Activated CD8-positive, alpha-beta memory T cell treated with anti-CD3 and anti-CD28 coated beads for 48 hours (primary cell): ENCODE measurements around the gene NRG2.

Experiments used
- DNase-seq, 3 experiments: peaks; one replicate each; pipeline ENCODE4 v3.0.0-alpha.2; 2020; ENCODE audit warnings: low read depth in 2 of 3, low spot score in 2 of 3

The NRG2 gene

GRCh38 chr5:139843991-139844390 is 199.1 kb downstream of the NRG2 start:
- DNase-seq: no peak

DNA sequence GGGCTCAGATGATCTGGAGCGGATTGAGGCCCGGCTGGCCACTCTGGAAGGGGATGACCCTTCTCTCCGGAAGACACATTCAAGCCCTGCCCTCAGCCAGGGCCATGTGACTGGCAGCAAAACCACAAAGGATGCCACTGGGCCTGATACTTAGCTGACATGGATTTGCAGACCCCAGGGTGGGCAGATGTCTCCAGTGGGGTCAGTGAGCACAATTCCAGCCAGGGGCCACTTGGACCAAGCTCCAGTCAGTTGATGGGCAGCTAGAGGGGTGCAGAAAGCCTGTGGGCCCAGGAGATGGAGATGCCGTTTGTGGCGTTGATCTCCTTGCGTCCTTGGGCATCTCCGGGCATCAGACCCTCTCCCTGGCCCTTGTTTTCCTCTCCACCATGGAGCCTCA is 200.8 kb downstream of the NRG2 start:
- no peak for DNase-seq

- no peak for DNase-seq
These were observed 201.6 kb downstream of the NRG2 start for GRCh38 chr5:139841549-139841948.

DNA sequence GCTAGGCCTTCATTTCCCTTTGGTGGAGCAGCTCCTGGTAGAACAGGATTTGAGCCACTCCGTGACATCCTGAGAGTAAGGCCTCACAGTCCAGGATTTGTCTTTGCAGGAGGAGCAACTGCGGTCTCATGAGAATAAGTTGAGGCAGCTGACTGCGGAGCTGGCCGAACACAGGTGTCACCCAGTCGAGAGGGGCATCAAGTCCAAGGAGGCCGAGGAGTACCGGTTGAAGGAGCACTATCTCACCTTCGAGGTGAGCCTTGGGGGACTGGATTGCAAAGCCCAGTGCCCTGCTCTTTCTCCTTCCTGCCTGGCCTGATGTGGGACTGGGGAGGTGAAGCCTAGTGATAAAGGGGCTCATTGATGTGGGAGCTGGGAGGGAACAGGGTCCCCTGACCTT is 203.2 kb downstream of the NRG2 start:
- DNase-seq: no peak

GRCh38 chr5:139839232-139839815 is 203.8 kb downstream of the NRG2 start:
- DNase-seq: no peak

DNA sequence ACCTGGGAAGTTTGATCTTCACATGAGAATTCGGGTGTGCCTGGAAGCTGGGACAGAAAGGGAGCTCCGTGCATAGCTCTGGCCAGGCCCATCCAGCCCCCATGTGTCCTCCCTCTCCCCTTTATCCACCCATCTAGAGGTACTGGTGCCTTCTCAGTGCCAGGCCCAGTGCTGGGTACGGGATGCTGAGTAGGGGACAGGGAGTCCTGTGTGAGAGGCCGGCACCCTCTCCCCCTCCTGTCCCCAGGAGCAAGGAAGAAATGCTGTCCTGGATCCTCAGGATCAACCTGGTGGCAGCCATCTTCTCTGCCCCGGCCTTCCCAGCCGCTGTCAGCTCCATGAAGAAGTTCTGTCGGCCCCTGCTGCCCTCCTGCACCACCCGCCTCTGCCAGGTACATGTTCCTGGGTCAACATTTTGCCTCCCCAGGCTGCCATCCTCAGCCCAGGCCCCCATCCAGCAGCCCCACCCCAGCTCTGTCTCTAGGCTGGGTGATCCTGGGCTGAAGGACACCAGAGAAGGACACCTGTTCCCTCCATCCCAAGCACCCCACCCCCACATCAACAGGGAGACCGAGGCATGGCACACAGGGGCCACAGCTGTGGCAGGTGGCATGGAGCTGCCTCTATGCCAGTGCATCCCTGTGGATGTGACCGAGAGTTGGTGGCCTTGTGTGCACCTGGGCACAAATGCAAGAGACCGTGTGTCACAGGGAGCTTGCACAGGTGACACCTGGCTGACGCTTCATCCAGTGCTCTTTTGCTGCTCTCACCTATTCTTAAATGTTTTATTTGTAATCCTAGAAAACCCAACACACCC is 204.5 kb downstream of the NRG2 start:
- no peak for DNase-seq

DNA sequence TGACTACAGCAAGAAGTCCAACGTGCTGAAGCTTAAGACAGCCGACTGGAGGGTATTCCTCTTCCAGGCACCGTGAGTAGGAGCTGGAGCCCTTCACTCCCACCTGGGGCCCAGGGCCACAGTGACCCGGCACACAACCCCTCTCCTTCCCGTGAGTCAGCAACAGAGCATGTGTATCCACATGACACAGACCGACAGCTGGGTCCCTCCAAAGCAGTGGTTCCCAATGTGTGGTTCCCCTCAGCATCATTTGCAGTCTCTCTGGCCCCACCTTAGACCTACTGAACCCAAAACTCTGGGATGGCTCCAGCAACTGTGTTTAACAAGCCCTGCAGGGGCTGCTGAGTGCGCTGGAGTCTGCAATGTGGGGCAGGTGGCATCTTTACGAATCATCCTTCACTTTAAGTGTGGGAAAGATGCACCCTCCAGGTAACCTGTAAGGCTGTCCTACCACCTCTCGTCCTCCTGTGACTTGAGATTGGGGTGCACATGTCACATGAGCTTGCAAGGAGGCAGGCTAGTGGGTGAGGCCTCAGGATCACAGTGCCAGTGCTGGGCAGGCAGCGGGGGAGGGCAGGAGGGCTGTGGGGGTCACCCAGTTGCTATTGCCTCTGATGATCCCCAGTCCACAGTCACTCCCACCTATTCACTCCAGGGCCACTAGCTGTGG is 205.3 kb downstream of the NRG2 start:
- DNase-seq: no peak

DNA sequence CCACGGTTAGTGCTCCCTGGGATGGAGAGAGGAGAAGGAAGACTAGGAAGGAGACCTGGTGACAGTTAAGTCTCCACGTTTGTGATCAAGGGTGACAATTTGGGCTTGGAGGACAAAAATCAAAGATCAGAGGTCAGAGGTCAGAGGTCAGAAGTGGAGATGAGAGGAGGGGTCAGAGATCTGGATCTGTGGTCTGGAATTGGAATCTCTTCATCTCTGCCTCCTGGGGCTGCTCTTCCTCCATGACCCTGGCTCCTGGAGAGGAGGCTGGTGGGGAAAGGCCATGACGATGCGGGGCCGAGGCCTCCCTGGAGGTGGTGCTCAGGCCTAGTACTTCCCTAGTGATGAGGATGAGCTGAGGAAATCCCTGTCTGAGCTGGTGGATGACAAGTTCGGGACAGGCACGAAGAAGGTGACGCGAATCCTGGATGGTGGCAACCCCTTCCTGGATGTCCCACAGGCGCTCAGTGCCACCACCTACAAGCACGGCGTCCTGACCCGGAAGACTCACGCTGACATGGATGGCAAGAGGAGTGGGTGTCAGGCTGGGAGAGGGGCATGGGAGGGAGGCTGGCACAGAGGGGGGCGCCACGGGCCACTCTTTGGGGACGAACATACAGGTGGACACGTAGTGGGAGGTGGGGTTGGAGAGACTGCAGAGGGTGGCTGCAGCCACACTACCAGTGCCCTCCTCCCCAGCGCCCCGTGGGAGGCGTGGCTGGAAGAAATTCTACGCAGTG is 206.5 kb downstream of the NRG2 start:
- DNase-seq: no peak

DNA sequence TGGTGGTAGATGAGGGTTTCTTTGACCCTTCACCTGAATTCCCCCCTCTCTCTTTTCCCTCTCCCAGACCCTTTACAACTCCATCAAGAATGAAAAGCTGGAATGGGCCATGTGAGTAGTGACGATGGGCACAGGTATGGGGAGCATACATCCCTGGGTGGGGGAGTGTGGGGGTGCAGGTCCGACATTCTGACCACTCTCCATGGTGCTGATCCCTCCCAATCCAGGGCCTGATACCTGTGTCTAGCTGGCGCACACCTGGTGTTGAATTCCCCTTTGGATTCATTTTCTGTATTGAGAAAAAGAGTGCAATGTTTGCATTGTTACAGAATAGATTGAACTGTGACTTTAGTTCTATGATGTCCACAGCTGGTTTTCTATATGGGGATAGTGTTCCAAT is 207.4 kb downstream of the NRG2 start:
- no peak for DNase-seq

DNA sequence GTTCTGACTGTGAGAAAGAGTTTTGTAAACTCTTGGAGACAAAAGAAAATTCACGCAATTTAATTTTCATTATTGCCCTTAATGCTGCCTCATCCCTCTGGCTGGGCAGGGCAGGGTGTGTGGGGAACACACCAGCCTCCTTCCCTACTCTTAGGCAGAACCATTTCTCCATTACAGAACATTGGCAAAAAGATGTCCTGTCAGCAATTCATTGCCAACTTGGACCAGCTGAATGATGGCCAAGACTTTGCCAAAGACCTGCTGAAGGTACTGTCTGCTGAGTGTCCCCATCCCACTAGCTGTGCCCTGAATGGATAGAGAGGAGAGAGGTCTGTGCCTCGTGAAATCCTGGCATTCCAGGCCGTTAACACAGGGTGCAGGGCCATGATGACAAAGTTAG is 209.6 kb downstream of the NRG2 start:
- DNase-seq: no peak

DNA sequence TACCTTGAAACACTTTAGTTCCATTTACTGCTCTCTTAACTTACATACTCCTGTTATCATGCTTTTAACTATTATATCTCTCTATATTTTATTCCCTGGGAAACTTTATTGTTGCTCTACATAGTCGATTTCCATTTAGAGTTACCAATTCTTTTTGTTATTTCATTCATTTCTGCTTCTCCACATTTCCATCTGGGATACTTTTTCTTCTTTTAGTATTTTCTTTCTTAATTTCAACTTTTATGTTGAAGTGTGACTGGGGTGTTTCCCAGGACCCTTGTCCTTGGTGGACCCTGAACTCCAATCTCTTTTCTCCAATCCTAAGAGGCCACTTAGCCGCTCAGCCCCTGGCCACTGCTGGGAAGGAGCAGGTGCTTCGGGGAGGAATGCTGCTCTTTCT is 211.5 kb downstream of the NRG2 start:
- DNase-seq: no peak

DNA sequence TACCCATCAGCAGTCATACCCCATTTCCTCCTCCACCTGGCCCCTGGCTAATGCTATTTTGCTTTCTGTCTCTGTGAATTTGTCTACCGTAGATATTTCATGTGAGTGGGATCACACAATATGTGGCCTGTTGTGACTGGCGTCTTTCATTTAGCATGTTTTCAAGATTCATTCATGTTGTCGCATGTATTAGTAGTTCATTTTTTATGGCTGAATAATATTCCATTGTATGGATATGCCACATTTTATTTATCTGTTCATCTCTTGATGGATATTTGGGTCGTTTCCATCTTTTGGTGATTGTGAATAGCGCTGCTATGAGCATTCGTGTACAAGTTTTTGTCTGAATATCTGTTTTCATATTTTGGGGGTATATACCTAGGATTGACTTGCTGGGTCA is 213.6 kb downstream of the NRG2 start:
- DNase-seq: no peak

DNA sequence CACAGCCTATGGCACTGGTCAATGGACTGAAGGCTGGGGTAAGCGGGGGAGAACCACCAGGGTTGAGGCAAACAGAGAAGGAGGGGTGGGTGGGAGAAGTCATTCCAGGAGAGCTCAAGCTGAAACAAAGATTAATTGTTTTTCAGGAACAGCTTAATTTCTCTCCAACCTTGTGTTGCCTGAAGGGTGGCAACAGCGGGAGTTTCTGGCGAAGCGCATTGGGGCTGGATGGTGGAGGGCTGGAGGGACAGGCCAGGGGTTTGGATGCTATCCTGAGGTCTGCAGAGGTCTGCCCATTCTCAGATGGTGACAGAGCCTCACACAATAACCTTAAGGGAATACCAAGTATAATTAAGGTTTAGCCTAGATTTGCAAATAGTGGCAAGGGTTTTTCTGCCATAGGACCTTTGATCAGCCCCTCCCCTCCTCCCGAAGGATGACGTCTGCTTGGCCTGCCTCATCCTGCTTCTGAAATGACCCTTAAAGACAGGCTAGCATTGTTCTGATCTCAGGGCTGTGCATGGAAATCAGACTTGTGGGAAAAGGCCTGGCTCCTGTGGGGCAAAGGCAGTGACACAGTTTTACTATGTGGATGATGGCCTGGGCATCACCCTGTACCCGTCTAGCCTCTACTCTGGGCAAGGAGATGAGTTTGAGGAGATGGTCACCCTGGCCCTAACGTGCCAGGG is 214.7 kb downstream of the NRG2 start:
- DNase-seq: no peak

DNA sequence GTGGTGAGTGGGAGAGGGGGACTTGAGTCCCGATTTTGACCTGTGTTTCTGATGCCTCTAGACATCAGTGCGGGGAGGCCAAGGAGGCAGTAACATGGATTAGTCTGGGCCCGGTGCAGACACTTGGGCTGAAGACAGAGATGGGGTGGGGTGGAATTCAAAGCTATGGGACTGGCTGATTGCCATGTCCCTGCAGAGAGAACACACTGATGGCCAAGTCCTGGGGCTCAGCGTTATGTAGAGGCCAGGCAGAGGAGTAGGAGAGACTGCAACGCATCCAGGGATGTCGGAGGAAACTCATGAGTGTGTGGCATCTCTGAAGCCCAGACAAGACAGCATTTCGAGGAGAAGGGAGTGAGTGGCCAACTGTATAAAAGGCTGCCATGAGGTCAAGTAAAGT is 217.4 kb downstream of the NRG2 start:
- no peak for DNase-seq

DNA sequence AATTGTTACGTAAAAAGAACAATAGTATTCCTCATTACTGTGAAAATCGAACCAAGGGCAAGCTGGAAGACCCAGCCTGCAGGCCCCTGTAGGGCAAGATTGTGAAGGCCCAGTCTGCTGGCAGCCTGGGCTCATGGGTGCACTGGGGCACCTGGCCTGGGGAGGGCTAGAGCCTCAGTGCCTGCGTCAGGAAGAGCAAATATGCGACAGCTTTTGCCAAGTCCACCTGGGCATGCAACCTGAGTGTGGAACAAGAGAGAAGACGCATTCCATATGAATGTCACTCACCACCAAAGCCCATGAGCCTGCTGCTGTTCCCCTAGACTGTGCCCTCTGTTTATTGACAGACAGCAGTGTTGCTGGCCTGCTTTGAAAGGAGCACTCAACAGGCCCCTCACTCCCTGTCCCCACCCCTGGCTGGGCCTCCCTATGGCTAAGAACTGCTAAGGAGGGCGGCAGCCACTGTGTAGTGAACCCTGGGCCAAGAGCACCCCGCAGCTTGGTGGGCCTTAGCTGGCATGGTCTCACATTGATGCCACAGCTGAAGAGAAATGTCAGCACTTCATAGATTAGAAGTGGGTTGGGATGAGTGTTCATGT is 219.2 kb downstream of the NRG2 start:
- no peak for DNase-seq

DNA sequence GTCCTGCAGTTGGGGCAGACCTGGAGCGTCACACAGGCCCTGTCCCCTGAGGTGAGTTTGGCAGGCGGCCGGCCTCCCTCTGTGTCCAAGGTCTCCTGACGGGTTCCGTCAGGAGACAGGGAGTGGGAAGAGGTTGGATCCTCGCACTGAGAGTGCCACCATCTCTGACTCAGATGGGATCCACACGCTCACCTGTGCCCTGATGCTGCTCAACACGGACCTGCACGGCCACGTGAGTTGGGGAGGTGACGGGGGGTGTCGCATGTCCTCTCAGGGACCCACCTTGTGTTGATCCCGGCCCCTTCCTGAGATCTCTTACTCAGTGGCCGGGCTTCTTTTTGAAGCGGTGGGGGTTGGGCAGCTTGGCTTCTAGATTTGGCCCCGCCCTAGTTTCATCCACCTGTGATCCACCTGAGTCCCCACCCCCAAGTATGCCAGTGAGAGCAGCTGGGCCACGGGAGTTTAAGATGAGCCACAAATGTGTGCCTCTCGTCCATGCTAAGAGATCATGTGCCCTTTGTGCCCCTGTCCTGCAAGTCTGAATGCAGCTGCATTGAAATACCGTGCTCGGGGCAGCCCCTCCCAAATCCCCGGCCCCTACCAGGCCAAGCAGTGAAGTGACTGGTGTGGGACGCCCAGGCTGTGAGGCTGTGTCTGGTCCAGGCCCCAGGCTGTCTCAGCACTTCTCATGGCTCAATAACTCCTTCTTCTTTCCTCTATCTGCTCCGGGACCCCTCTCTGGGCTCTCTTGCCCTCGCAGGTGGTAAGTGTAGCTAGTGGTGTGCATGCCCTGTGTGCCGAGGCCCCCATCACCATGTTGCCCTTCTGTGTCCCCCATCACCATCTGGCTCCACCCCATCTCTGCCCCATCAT is 220.3 kb downstream of the NRG2 start:
- no peak for DNase-seq

GRCh38 chr5:139821806-139822552 is 221.1 kb downstream of the NRG2 start:
- DNase-seq: no peak

DNA sequence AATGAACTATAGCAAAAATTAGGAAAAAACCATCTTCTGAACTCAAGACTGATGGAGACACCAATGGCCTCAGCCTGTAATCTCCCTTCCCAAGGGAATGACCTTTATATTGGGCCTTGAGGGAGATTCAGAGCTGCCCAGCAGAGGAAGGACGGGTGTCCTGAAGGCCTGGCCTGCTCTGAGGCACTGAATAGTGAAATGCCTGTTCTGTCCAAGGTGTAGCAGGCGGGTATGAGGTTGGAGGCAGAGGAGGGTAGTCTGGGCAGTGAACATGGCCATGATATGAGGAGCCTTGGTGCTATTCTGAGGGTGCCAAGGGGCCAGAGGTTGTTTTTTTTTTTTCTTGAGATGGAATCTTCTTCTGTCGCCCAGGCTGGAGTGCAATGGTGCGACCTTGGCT is 222.5 kb downstream of the NRG2 start:
- no peak for DNase-seq

DNA sequence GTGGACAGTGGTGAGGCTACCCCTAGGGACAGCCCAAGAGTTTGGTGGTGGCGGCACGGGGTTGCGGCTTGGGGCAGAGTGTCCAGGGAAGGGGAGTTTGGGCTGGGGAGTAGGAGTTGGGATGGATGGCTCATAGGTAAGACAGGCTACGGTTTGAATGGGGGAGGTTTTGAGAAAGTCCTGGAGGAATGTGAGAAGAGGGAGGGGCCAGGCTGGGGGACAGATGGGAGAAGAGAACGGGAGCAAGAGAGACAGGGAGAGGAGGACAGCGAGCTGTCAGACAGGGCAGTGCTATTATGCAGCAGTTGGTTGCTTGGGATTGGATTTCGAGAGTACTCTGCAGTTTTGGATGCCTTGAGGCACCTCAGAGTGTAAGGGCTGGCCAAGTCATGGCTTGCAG is 223.0 kb downstream of the NRG2 start:
- no peak for DNase-seq
